Upper lobe of left lung (tissue), 6 donors: ENCODE measurements around the gene KAZN. TPM values are rescaled to one million over a fixed set of nuclear protein-coding genes. Genes with fewer than 3 reads are reported as not detected.

Experiments used
- ATAC-seq, 2 donors: fragments of 200-7000 bp; cut with Tn5 transposase; one replicate each; pipeline ENCODE4 v1.9.1; 2022; ENCODE audit warnings: mild to moderate bottlenecking in 2 of 2, moderate library complexity in 2 of 2; ENCODE audit not compliant: low FRiP score in 2 of 2
- DNase-seq, 2 donors: peaks; one replicate each; pipeline ENCODE4 v3.0.0-alpha.2; 2019 to 2020
- H3K27ac ChIP-seq, 4 donors: fragments of 200-600 bp; sonication (generic); one replicate each; pipeline ENCODE4 v1.5.1; 2016 to 2019
- H3K27me3 ChIP-seq, 4 donors: fragments of 200-600 bp; sonication (generic); one replicate each; pipeline ENCODE4 v1.5.1; 2017 to 2019
- H3K36me3 ChIP-seq, 4 donors: fragments of 200-600 bp; sonication (generic); one replicate each; pipeline ENCODE4 v1.5.1; 2016 to 2019
- H3K4me1 ChIP-seq, 4 donors: fragments of 200-600 bp; sonication (generic); one replicate each; pipeline ENCODE4 v1.5.1; 2018 to 2019
- H3K4me3 ChIP-seq, 4 donors: fragments of 200-600 bp; sonication (generic); one replicate each; pipeline ENCODE4 v1.5.1; 2017 to 2019; ENCODE audit warnings: mild to moderate bottlenecking in 2 of 4, moderate library complexity in 1 of 4
- H3K9me3 ChIP-seq, 4 donors: fragments of 200-600 bp; sonication (generic); one replicate each; pipeline ENCODE4 v1.5.1; 2018 to 2019
- CTCF ChIP-seq, 6 experiments: fragments of 450-650 bp in 4 of 6; fragments of 200-600 bp in 2 of 6; sonication (generic) in 2 of 6; IDR thresholded peaks; one replicate each; pipeline ENCODE4 v1.5.1; 2016 to 2019; ENCODE audit warnings: antibody characterized with exemption in 6 of 6
- EP300 ChIP-seq, 4 donors: sonication (generic); formaldehyde crosslinking; IDR thresholded peaks; one replicate each; pipeline ENCODE4 v1.5.1; 2017; ENCODE audit warnings: antibody characterized with exemption in 4 of 4, control low read depth in 2 of 4
- POLR2A ChIP-seq, 4 donors: fragments of 450-650 bp; IDR thresholded peaks; one replicate each; pipeline ENCODE4 v1.5.1; 2016 to 2017; ENCODE audit warnings: antibody characterized with exemption in 4 of 4, mild to moderate bottlenecking in 2 of 4
- POLR2AphosphoS5 ChIP-seq, 2 donors: sonication (generic); formaldehyde crosslinking; IDR thresholded peaks; one replicate each; pipeline ENCODE4 v1.5.1; 2017; ENCODE audit warnings: antibody characterized with exemption in 2 of 2
- WGBS, 2 donors: methylation state at CpG; one replicate each; pipeline ENCODE4 v1.1.5; 2017 to 2018; 5-methylcytosine and 5-hydroxymethylcytosine counted together
- total RNA-seq, 6 donors: library from RNA; depleted of rRNA in 4 of 6; stranded (reverse); fragments of >200 nt in 4 of 6; gene quantifications; one replicate each; pipeline versions ENCODE4 v1.1.0 to v1.2.1, GENCODE V29; 2016 to 2021
- donor health status: DM: no; HTN: no; CAD: no; lungs with moderate emphysema.
- donor health status: DM: no; HTN: yes; CAD: no; lungs with severe emphysema.

The KAZN gene
- total RNA-seq, 6 donors from 2014 or later, result 11.5 to 30.0 (median 17.6) TPM

- DNase-seq, result no peak
- no peaks in the 10 kb centered on the region for H3K27me3 ChIP-seq
- TF ChIP-seq POLR2A (IDR thresholded peaks at IDR 0.05) (no peak), POLR2AphosphoS5 (IDR thresholded peaks at IDR 0.05) (no peak), CTCF (IDR thresholded peaks at IDR 0.05) (no peak), EP300 (IDR thresholded peaks at IDR 0.05) (no peak)
- no peak for ATAC-seq
- no peaks in the 10 kb centered on the region for H3K36me3 ChIP-seq
- H3K9me3 ChIP-seq, result no peaks in the 10 kb centered on the region
- H3K27ac ChIP-seq, result peak overlapping the region in 1 of 4 donors; percentile 11
- no peak overlapping the region for H3K4me3 ChIP-seq
- peaks cover 0 to 8% (median 7%) of the 10 kb centered on the region in 4 donors for H3K4me1 ChIP-seq
- WGBS, 2 donors, result 73 to 83% methylated on average over 9 to 10 of the region's 10 CpGs
These were observed 401.0 kb downstream of the KAZN start for GRCh38 chr1:14999441-14999840.

GRCh38 chr1:15000030-15000429 is 401.5 kb downstream of the KAZN start:
- Histone ChIP-seq H3K4me1 (peaks cover 0 to 10% (median 7%) of the 10 kb centered on the region in 4 donors), H3K4me3 (no peak overlapping the region), H3K27ac (no peak overlapping the region), H3K27me3 (no peaks in the 10 kb centered on the region), H3K9me3 (no peaks in the 10 kb centered on the region), H3K36me3 (no peaks in the 10 kb centered on the region)
- no peak for TF ChIP-seq POLR2AphosphoS5 (IDR thresholded peaks at IDR 0.05)
- TF ChIP-seq CTCF (IDR thresholded peaks at IDR 0.05), result no peak
- TF ChIP-seq POLR2A (IDR thresholded peaks at IDR 0.05), result no peak
- no peak for TF ChIP-seq EP300 (IDR thresholded peaks at IDR 0.05)
- WGBS, 2 donors, result 87 to 92% methylated on average over 4 of the region's 4 CpGs
- ATAC-seq, result no peak
- DNase-seq, result no peak

- ATAC-seq, result no peak
These were observed 402.2 kb downstream of the KAZN start for GRCh38 chr1:15000671-15001070.

GRCh38 chr1:15001317-15001915 is 402.9 kb downstream of the KAZN start:
- 72 to 74% methylated on average over 11 to 12 of the region's 12 CpGs for WGBS, 2 donors
- peak in 1 of 2 donors; percentile 9 for ATAC-seq

More at GRCh38 chr1:15000671-15001070, 402.2 kb downstream of the KAZN start:
- Histone ChIP-seq H3K27ac (no peak overlapping the region), H3K36me3 (no peaks in the 10 kb centered on the region), H3K27me3 (no peaks in the 10 kb centered on the region), H3K4me3 (no peak overlapping the region), H3K9me3 (no peaks in the 10 kb centered on the region), H3K4me1 (peaks cover 0 to 17% (median 7%) of the 10 kb centered on the region in 4 donors)
- WGBS, 2 donors, result 87 to 91% methylated on average over 9 of the region's 9 CpGs
- TF ChIP-seq POLR2AphosphoS5 (IDR thresholded peaks at IDR 0.05) (no peak), POLR2A (IDR thresholded peaks at IDR 0.05) (no peak), EP300 (IDR thresholded peaks at IDR 0.05) (no peak), CTCF (IDR thresholded peaks at IDR 0.05) (no peak)
- DNase-seq, result no peak

More at GRCh38 chr1:15001317-15001915, 402.9 kb downstream of the KAZN start:
- Histone ChIP-seq H3K4me3 (no peak overlapping the region), H3K9me3 (no peaks in the 10 kb centered on the region), H3K4me1 (peaks cover 0 to 20% (median 5%) of the 10 kb centered on the region in 4 donors), H3K27ac (no peak overlapping the region), H3K36me3 (no peaks in the 10 kb centered on the region), H3K27me3 (no peaks in the 10 kb centered on the region)
- DNase-seq, result no peak
- TF ChIP-seq CTCF (IDR thresholded peaks at IDR 0.05) (no peak), POLR2A (IDR thresholded peaks at IDR 0.05) (no peak), POLR2AphosphoS5 (IDR thresholded peaks at IDR 0.05) (no peak), EP300 (IDR thresholded peaks at IDR 0.05) (no peak)
